Natural killer cell treated with Interleukin-12 subunit alpha and Interleukin-12 subunit beta and Interleukin-15 and Interleukin-18, amount 100 ng/mL, for 72 hours (primary cell): Measurements from ENCODE around the gene CFAP65. TPM values are rescaled to one million over a fixed set of nuclear protein-coding genes. Genes with fewer than 3 reads are reported as not detected.

Experiments
- ATAC-seq, 2 donors: fragments of 150-1000 bp; cut with Tn5 transposase in 1 of 2; sonication (Bioruptor Pico), chemical (Tn5 transposase) in 1 of 2; 2 replicates each; pipeline ENCODE4 v1.10.0; 2021
- DNase-seq: peaks from one replicate; pipeline ENCODE4 v3.0.0; 2022; ENCODE audit warnings: low spot score
- H3K27ac Mint-ChIP-seq, 2 donors: 1 replicate in 1 of 2; 2 replicates in 1 of 2; pipeline ENCODE4 v1.8.0; 2022; ENCODE audit warnings: mixed read lengths in 2 of 2, mild to moderate bottlenecking in 1 of 2, moderate library complexity in 1 of 2
- H3K27me3 Mint-ChIP-seq, 2 donors: 1 replicate in 1 of 2; 2 replicates in 1 of 2; pipeline ENCODE4 v1.8.0; 2022; ENCODE audit warnings: mixed read lengths in 2 of 2
- H3K36me3 Mint-ChIP-seq: one replicate; pipeline ENCODE4 v1.8.0; 2022; ENCODE audit warnings: mixed read lengths
- H3K4me1 Mint-ChIP-seq, 2 donors: 1 replicate in 1 of 2; 2 replicates in 1 of 2; pipeline ENCODE4 v1.8.0; 2022; ENCODE audit warnings: low read depth in 2 of 2, mixed read lengths in 2 of 2, mild to moderate bottlenecking in 1 of 2
- H3K4me3 Mint-ChIP-seq: one replicate; pipeline ENCODE4 v1.8.0; 2022; ENCODE audit warnings: mixed read lengths
- H3K9me3 Mint-ChIP-seq: 2 replicates; pipeline ENCODE4 v1.8.0; 2022; ENCODE audit warnings: mixed read lengths
- total RNA-seq, 2 donors: library from RNA; stranded (reverse); gene quantifications; one replicate each; pipeline ENCODE4 v1.2.3, GENCODE V29; 2022

Gene CFAP65
- total RNA-seq, 2 donors from 2014 or later: not detected

DNA sequence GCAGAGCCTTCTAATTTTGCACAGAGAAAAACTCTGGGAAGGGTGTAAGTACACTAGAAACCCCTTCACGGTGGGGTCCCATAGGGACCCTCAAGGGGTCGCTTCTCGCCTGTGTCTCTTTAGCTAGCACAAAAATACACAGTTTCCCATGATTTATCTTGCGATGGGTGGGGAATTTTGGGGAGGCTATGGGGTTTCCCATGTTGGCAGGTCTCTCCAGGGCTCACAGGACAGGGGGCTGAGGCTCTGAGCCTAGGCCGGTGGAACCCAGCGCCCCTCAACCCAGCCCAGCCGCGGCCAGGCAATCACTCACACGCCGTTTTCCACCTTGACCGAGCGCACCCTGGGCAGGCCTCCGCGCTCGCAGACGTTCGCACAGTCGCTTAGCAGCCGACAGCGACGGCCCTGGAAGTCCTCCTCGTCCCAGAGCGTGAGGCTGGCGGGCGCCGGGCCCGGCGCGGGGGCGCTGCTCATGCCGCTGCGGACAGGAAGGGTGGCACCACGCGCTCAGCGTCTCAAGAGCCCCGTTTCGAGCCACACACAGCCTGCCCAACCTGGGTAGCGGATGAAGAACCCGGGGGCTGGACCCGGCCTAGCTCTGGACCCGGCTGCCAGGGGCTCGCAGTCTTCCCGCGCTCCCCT is 48.5 kb downstream of the CFAP65 start:
- DNase-seq: no peak
- Mint-ChIP-seq H3K4me3 (no peak overlapping the region), H3K9me3 (no peaks in the 10 kb centered on the region), H3K27me3 (peaks cover 47 to 54% of the 10 kb centered on the region in 2 donors), H3K27ac (no peak overlapping the region), H3K4me1 (peaks cover 0 to 4% of the 10 kb centered on the region in 2 donors), H3K36me3 (no peaks in the 10 kb centered on the region)
- no peak for ATAC-seq

GRCh38 chr2:218992196-218992595 is 49.1 kb downstream of the CFAP65 start:
- no peak for DNase-seq
- ATAC-seq: no peak
- H3K27me3 Mint-ChIP-seq: peaks cover 47 to 56% of the 10 kb centered on the region in 2 donors
- peaks cover 0 to 4% of the 10 kb centered on the region in 2 donors for H3K4me1 Mint-ChIP-seq
- H3K36me3 Mint-ChIP-seq: no peaks in the 10 kb centered on the region
- H3K9me3 Mint-ChIP-seq: no peaks in the 10 kb centered on the region
- no peak overlapping the region for H3K4me3 Mint-ChIP-seq
- H3K27ac Mint-ChIP-seq: no peak overlapping the region

GRCh38 chr2:218991674-218992168 is 49.6 kb downstream of the CFAP65 start:
- Mint-ChIP-seq H3K36me3 (no peaks in the 10 kb centered on the region), H3K4me1 (peaks cover 0 to 4% of the 10 kb centered on the region in 2 donors), H3K4me3 (no peak overlapping the region), H3K27ac (no peak overlapping the region), H3K27me3 (peaks cover 47 to 57% of the 10 kb centered on the region in 2 donors), H3K9me3 (no peaks in the 10 kb centered on the region)
- DNase-seq (no peak), ATAC-seq (no peak)

DNA sequence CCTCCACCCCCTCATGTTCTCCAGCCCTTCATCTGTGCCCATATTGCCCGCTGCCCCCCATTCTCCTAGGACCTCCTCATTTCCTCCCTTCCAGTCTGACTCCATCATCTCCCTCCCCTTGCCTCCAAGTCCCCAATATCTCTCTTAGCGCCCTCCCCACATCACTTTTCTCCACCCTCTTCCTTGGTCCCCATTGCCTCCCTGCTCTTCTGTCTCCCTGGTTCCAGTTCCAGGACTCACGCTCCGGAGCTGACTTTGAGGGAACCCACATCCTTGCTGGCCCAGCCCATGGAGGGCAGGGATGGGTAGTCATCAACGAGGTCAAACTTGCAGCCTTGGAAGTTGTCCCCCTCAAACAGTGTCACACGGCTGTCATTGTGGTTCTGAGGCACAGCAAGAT is 50.7 kb downstream of the CFAP65 start:
- Mint-ChIP-seq H3K27me3 (peaks cover 55 to 64% of the 10 kb centered on the region in 2 donors), H3K27ac (no peak overlapping the region), H3K4me1 (peaks cover 0 to 3% of the 10 kb centered on the region in 2 donors), H3K9me3 (no peaks in the 10 kb centered on the region), H3K4me3 (no peak overlapping the region), H3K36me3 (no peaks in the 10 kb centered on the region)
- ATAC-seq (no peak), DNase-seq (no peak)

DNA sequence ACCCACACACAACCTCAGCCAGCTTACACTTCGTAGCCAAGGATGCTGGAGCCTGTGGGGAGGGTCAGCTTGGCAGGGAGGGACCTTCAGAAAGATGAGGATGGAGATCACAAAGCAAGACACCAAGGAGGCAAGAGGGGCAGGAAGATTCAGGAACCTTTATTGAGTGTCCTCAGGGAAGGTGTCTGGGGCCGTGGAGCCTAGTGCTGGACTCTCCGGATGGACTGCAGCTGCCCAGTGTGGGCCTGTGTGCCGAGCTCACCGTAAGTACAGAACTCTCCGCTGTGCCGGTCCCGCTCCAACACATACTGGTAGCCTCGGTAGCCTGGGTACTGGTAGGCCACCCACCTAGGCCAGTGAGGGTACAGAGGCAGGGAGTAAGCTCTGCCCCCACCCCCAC is 51.3 kb downstream of the CFAP65 start:
- Mint-ChIP-seq H3K9me3 (no peaks in the 10 kb centered on the region), H3K4me1 (no peaks in the 10 kb centered on the region), H3K36me3 (no peaks in the 10 kb centered on the region), H3K27me3 (peaks cover 52 to 61% of the 10 kb centered on the region in 2 donors), H3K27ac (no peak overlapping the region), H3K4me3 (no peak overlapping the region)
- no peak for ATAC-seq
- DNase-seq: no peak

GRCh38 chr2:218988650-218989049 is 52.7 kb downstream of the CFAP65 start:
- Mint-ChIP-seq H3K36me3 (no peaks in the 10 kb centered on the region), H3K4me3 (no peak overlapping the region), H3K9me3 (no peaks in the 10 kb centered on the region), H3K27me3 (peaks cover 54 to 72% of the 10 kb centered on the region in 2 donors), H3K27ac (no peak overlapping the region), H3K4me1 (no peaks in the 10 kb centered on the region)
- ATAC-seq (no peak), DNase-seq (no peak)

- no peak for DNase-seq
- no peaks in the 10 kb centered on the region for H3K4me1 Mint-ChIP-seq
- H3K27me3 Mint-ChIP-seq: peaks cover 58 to 77% of the 10 kb centered on the region in 2 donors
- no peak for ATAC-seq
- no peak overlapping the region for H3K27ac Mint-ChIP-seq
- no peak overlapping the region for H3K4me3 Mint-ChIP-seq
- H3K9me3 Mint-ChIP-seq: no peaks in the 10 kb centered on the region
- H3K36me3 Mint-ChIP-seq: no peaks in the 10 kb centered on the region
Observed at GRCh38 chr2:218988164-218988563, 53.2 kb downstream of the CFAP65 start.

- H3K36me3 Mint-ChIP-seq: no peaks in the 10 kb centered on the region
- ATAC-seq: no peak
- H3K27ac Mint-ChIP-seq: no peak overlapping the region
- no peak overlapping the region for H3K4me3 Mint-ChIP-seq
- H3K9me3 Mint-ChIP-seq: no peaks in the 10 kb centered on the region
- peaks cover 2 to 5% of the 10 kb centered on the region in 2 donors for H3K4me1 Mint-ChIP-seq
- no peak for DNase-seq
- H3K27me3 Mint-ChIP-seq: peaks cover 52 to 74% of the 10 kb centered on the region in 2 donors
Observed at GRCh38 chr2:218986148-218986761, 55.1 kb downstream of the CFAP65 start.

GRCh38 chr2:218985325-218986091 is 55.8 kb downstream of the CFAP65 start:
- Mint-ChIP-seq H3K36me3 (no peaks in the 10 kb centered on the region), H3K4me3 (no peak overlapping the region), H3K27ac (no peak overlapping the region), H3K27me3 (peaks cover 52 to 73% of the 10 kb centered on the region in 2 donors), H3K4me1 (peaks cover 7 to 9% of the 10 kb centered on the region in 2 donors), H3K9me3 (no peaks in the 10 kb centered on the region)
- DNase-seq: no peak
- ATAC-seq: no peak

- Mint-ChIP-seq H3K4me3 (no peak within 1 kb of the TSS), H3K36me3 (no peaks in the 10 kb centered on the region), H3K27me3 (peaks cover 52 to 73% of the 10 kb centered on the region in 2 donors), H3K4me1 (peaks cover 7 to 12% of the 10 kb centered on the region in 2 donors), H3K9me3 (no peaks in the 10 kb centered on the region), H3K27ac (no peak within 1 kb of the TSS)
- no peak for ATAC-seq
- no peak for DNase-seq
Observed at GRCh38 chr2:218985021-218985324, 56.3 kb downstream of the CFAP65 start, which contains the start of gene FEV. FEV (minus strand) TSS chr2:218985184; CDS start chr2:218985075, 109 bp downstream.

DNA sequence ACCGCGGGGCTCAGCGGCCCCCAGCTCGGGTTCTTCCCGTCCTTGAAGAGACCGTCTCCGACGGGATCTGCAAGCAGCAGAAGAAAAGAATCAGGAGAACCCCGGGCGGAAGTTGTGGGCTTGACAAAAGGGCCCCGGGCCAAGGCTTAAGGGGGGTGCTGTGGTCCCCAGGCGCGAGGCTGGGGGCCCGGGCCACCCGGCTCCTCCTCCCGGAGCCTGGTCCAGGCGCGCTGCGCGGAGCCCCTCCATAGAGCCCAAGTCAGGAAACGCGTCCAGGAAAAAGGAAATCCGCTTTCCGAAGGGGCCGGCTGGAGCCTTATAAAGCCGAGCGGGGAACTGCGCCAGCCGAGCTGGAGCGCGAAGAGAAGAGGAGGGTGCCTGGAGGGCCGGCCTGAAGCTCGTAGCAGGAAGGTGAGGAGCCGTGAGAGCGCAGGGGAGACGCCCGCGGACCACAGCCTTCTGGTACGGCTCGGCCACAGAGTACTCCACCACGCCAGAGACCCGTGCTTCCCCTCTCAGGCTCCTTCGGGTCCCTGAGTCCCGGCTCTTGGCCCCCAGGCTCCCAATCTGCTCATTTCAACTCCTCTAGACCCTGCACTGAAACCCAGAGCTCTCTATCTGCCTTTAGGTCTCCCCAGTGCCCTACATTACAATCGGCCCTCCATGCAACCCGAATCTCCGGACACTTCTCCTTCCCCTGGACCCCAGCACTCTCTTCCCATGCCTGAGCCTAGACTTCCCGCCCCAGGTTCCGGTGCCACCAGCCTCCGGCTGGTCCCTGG is 56.9 kb downstream of the CFAP65 start:
- H3K4me3 Mint-ChIP-seq: no peak overlapping the region
- DNase-seq: no peak
- H3K27ac Mint-ChIP-seq: no peak overlapping the region
- peaks cover 50 to 71% of the 10 kb centered on the region in 2 donors for H3K27me3 Mint-ChIP-seq
- H3K36me3 Mint-ChIP-seq: no peaks in the 10 kb centered on the region
- no peak for ATAC-seq
- no peaks in the 10 kb centered on the region for H3K9me3 Mint-ChIP-seq
- peaks cover 7 to 13% of the 10 kb centered on the region in 2 donors for H3K4me1 Mint-ChIP-seq

GRCh38 chr2:218983934-218984238 is 57.4 kb downstream of the CFAP65 start:
- Mint-ChIP-seq H3K27ac (no peak overlapping the region), H3K27me3 (peaks cover 44 to 70% of the 10 kb centered on the region in 2 donors), H3K4me1 (peaks cover 7 to 13% of the 10 kb centered on the region in 2 donors), H3K36me3 (no peaks in the 10 kb centered on the region), H3K4me3 (no peak overlapping the region), H3K9me3 (no peaks in the 10 kb centered on the region)
- no peak for DNase-seq
- ATAC-seq: no peak

- no peak overlapping the region for H3K27ac Mint-ChIP-seq
- ATAC-seq: no peak
- H3K36me3 Mint-ChIP-seq: no peaks in the 10 kb centered on the region
- H3K4me3 Mint-ChIP-seq: no peak overlapping the region
- H3K9me3 Mint-ChIP-seq: no peaks in the 10 kb centered on the region
- no peak for DNase-seq
- H3K4me1 Mint-ChIP-seq: peaks cover 7 to 13% of the 10 kb centered on the region in 2 donors
- H3K27me3 Mint-ChIP-seq: peaks cover 43 to 71% of the 10 kb centered on the region in 2 donors
Observed at GRCh38 chr2:218983263-218983933, 57.9 kb downstream of the CFAP65 start.
